ENCODE data around the gene PADI6. TPM values are rescaled to one million over a fixed set of nuclear protein-coding genes. Genes with fewer than 3 reads are reported as not detected.

The PADI6 gene
- total and polyA plus RNA-seq, 10 of the 15 experiments (the other 5 are each of a cell fraction or from before 2014, with no cell fraction given) = not detected

DNA sequence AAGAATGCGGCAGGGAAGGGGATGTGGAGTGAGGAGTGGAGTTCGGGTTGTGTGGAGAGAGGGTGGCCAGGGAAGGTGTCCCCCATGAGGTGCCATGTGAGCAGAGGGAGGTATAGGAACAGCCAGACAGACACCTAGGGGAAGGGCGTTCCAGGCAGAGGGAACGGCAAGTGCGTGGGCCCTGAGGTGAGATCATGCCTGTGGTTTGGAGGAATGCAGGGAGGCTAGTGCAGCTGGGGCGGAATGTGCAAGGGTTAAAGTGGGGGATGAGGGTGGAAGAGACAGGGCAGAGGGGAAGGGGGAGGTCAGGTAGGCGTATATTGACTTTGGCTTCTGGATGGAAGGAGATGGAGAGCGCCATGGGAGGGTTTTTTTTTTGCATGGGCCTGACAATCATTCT is 31.6 kb upstream of the PADI6 start:
- H3K9me3 ChIP-seq (replicated peaks; ENCODE audit: control insufficient read depth, insufficient read depth, low read length) = no peaks in the 10 kb centered on the region
- H3K79me2 ChIP-seq (ENCODE audit: control insufficient read depth, insufficient read depth, low read length) = no peaks in the 10 kb centered on the region
- H3K4me1 ChIP-seq (ENCODE audit: control insufficient read depth, insufficient read depth, low read length) = no peaks in the 10 kb centered on the region
- H2AFZ ChIP-seq (ENCODE audit: control insufficient read depth, low read depth, low read length) = no peak overlapping the region
- ATAC-seq (no peak), DNase-seq (ENCODE audit: low read depth, low spot score) (no peak), FAIRE-seq (no peak)
- H3K36me3 ChIP-seq (ENCODE audit: control insufficient read depth in 2 of 2, insufficient read depth in 2 of 2, low read length in 1 of 2) = no peaks in the 10 kb centered on the region
- H3K27ac ChIP-seq (ENCODE audit: control insufficient read depth, insufficient read depth) = no peak overlapping the region
- no TSS peak for BruUV-seq (replicated peaks)
- H3K4me3 ChIP-seq = no peak overlapping the region
- ChIA-PET POLR2A (no interaction called here), CTCF (no interaction called here), SMC1A (ENCODE audit: uncharacterized antibody, unreplicated experiment) (no interaction called here), RAD21 (ENCODE audit: unreplicated experiment) (interaction anchor here (0.6 kb wide), 1 partner anchor 28 kb away, joined by 4 read pairs; no protein-coding TSS in a partner anchor)
- no peaks in the 10 kb centered on the region for H4K20me1 ChIP-seq (ENCODE audit: control insufficient read depth, insufficient read depth)
- 28% methylated on average over 5 of the region's 8 CpGs for WGBS (ENCODE audit: insufficient coverage, insufficient replicate concordance, low lambda C conversion rate, missing lambda C conversion rate)
- H3K27me3 ChIP-seq (replicated peaks in 1 of 2; ENCODE audit: control insufficient read depth in 2 of 2, insufficient read depth in 2 of 2, low read length in 1 of 2) = no peaks in the 10 kb centered on the region; a peak in 1 of 4 replicates
- in situ Hi-C loops (cut with MboI) = no loop called here
- H3K9ac ChIP-seq (ENCODE audit: control insufficient read depth, insufficient read depth, low read length) = no peak overlapping the region
- TF ChIP-seq RCOR1 (conservative IDR thresholded peaks at IDR 0.05; ENCODE audit: low read depth, low read length) (no peak), NBN (IDR thresholded peaks at IDR 0.05) (no peak), RUNX3 (IDR thresholded peaks at IDR 0.05; ENCODE audit: low read length) (no peak), DPF2 (IDR thresholded peaks at IDR 0.05) (no peak), LARP7 (IDR thresholded peaks at IDR 0.05) (no peak), EP300 (IDR thresholded peaks at IDR 0.05; ENCODE audit: borderline replicate concordance in 1 of 2, control insufficient read depth in 1 of 2, low read depth in 2 of 2, low read length in 2 of 2) (no peak), TCF7 (IDR thresholded peaks at IDR 0.05; ENCODE audit: borderline replicate concordance) (no peak), IKZF1 (conservative IDR thresholded peaks at IDR 0.05) (no peak), HCFC1 (IDR thresholded peaks at IDR 0.05; ENCODE audit: low read length) (no peak), NRF1 (conservative IDR thresholded peaks at IDR 0.05; ENCODE audit: low read depth, low read length) (no peak), NR2C1 (IDR thresholded peaks at IDR 0.05) (no peak), MTA3 (IDR thresholded peaks at IDR 0.05; ENCODE audit: borderline replicate concordance, low read length) (no peak), NFXL1 (IDR thresholded peaks at IDR 0.05; ENCODE audit: borderline replicate concordance) (no peak)
- TF ChIP-seq, protein P1, sequence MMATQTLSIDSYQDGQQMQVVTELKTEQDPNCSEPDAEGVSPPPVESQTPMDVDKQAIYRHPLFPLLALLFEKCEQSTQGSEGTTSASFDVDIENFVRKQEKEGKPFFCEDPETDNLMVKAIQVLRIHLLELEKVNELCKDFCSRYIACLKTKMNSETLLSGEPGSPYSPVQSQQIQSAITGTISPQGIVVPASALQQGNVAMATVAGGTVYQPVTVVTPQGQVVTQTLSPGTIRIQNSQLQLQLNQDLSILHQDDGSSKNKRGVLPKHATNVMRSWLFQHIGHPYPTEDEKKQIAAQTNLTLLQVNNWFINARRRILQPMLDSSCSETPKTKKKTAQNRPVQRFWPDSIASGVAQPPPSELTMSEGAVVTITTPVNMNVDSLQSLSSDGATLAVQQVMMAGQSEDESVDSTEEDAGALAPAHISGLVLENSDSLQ (IDR thresholded peaks at IDR 0.05) = no peak
- TF ChIP-seq, protein P2, sequence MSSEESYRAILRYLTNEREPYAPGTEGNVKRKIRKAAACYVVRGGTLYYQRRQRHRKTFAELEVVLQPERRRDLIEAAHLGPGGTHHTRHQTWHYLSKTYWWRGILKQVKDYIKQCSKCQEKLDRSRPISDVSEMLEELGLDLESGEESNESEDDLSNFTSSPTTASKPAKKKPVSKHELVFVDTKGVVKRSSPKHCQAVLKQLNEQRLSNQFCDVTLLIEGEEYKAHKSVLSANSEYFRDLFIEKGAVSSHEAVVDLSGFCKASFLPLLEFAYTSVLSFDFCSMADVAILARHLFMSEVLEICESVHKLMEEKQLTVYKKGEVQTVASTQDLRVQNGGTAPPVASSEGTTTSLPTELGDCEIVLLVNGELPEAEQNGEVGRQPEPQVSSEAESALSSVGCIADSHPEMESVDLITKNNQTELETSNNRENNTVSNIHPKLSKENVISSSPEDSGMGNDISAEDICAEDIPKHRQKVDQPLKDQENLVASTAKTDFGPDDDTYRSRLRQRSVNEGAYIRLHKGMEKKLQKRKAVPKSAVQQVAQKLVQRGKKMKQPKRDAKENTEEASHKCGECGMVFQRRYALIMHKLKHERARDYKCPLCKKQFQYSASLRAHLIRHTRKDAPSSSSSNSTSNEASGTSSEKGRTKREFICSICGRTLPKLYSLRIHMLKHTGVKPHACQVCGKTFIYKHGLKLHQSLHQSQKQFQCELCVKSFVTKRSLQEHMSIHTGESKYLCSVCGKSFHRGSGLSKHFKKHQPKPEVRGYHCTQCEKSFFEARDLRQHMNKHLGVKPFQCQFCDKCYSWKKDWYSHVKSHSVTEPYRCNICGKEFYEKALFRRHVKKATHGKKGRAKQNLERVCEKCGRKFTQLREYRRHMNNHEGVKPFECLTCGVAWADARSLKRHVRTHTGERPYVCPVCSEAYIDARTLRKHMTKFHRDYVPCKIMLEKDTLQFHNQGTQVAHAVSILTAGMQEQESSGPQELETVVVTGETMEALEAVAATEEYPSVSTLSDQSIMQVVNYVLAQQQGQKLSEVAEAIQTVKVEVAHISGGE (CRISPR knock-in tag; IDR thresholded peaks at IDR 0.05) = no peak
- TF ChIP-seq, protein P3, sequence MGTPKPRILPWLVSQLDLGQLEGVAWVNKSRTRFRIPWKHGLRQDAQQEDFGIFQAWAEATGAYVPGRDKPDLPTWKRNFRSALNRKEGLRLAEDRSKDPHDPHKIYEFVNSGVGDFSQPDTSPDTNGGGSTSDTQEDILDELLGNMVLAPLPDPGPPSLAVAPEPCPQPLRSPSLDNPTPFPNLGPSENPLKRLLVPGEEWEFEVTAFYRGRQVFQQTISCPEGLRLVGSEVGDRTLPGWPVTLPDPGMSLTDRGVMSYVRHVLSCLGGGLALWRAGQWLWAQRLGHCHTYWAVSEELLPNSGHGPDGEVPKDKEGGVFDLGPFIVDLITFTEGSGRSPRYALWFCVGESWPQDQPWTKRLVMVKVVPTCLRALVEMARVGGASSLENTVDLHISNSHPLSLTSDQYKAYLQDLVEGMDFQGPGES (IDR thresholded peaks at IDR 0.05) = no peak
- H3K4me2 ChIP-seq (ENCODE audit: control insufficient read depth, insufficient read depth) = no peak overlapping the region
- intact Hi-C loops (cut with micrococcal nuclease; ENCODE audit: unreplicated experiment) = no loop called here
